Uterus (tissue), 4 donors: ENCODE data around the gene DNM3. TPM values are rescaled to one million over a fixed set of nuclear protein-coding genes. Genes with fewer than 3 reads are reported as not detected.

ENCODE experiments used
- DNase-seq, 2 donors: peaks; one replicate each; pipeline ENCODE4 v3.0.0-alpha.2; 2019 to 2020
- H3K27ac ChIP-seq, 2 donors: fragments of 200-600 bp; sonication (generic); 1 replicate in 1 of 2; 2 replicates in 1 of 2; pipeline ENCODE4 v1.5.1; 2016 to 2018
- H3K27me3 ChIP-seq, 2 donors: fragments of 200-600 bp; sonication (generic); one replicate each; pipeline ENCODE4 v1.5.1; 2018 to 2019; ENCODE audit warnings: control low read depth in 1 of 2
- H3K36me3 ChIP-seq, 2 donors: fragments of 200-600 bp; sonication (generic); one replicate each; pipeline ENCODE4 v1.5.1; 2019; ENCODE audit warnings: control low read depth in 1 of 2
- H3K4me1 ChIP-seq, 2 donors: fragments of 200-600 bp; sonication (generic); one replicate each; pipeline ENCODE4 v1.5.1; 2018 to 2019; ENCODE audit warnings: control low read depth in 1 of 2
- H3K4me3 ChIP-seq, 2 donors: fragments of 200-600 bp; sonication (generic); 1 replicate in 1 of 2; 2 replicates in 1 of 2; pipeline ENCODE4 v1.5.1; 2018 to 2019; ENCODE audit warnings: mild to moderate bottlenecking in 1 of 2
- H3K9me3 ChIP-seq, 2 donors: fragments of 200-600 bp; sonication (generic); one replicate each; pipeline ENCODE4 v1.5.1; 2019; ENCODE audit warnings: control low read depth in 1 of 2
- CTCF ChIP-seq, 4 experiments: fragments of 200-600 bp in 2 of 4; fragments of 450-650 bp in 2 of 4; sonication (generic) in 2 of 4; IDR thresholded peaks; one replicate each; pipeline ENCODE4 v1.5.1; 2016 to 2019; ENCODE audit warnings: antibody characterized with exemption in 4 of 4, mild to moderate bottlenecking in 2 of 4, moderate library complexity in 1 of 4
- POLR2A ChIP-seq, 2 donors: fragments of 450-650 bp; IDR thresholded peaks; one replicate each; pipeline ENCODE4 v1.6.1; 2016; ENCODE audit warnings: antibody characterized with exemption in 2 of 2, mild to moderate bottlenecking in 1 of 2, moderate library complexity in 1 of 2
- intact Hi-C: fragments of 100-400 bp; cut with DNase I; formaldehyde crosslinking; loops from one replicate; pipeline ENCODE4 v1.15.1; 2023; ENCODE audit warnings: low total_unique reads
- total RNA-seq, 4 donors: library from RNA; depleted of rRNA in 3 of 4; stranded (reverse); fragments of >200 nt in 3 of 4; gene quantifications; one replicate each; pipeline versions ENCODE4 v1.1.0 to v1.2.4, GENCODE V29; 2014 to 2023
- donor health status: DM: yes; HTN: yes; CAD: no.

Gene DNM3
- total RNA-seq, 4 donors from 2014 or later, result 4.7 to 49.2 (median 14.6) TPM

GRCh38 chr1:171965777-171966176 lies 124.5 kb downstream of the DNM3 start:
- intact Hi-C loops, result no loop called here

DNA sequence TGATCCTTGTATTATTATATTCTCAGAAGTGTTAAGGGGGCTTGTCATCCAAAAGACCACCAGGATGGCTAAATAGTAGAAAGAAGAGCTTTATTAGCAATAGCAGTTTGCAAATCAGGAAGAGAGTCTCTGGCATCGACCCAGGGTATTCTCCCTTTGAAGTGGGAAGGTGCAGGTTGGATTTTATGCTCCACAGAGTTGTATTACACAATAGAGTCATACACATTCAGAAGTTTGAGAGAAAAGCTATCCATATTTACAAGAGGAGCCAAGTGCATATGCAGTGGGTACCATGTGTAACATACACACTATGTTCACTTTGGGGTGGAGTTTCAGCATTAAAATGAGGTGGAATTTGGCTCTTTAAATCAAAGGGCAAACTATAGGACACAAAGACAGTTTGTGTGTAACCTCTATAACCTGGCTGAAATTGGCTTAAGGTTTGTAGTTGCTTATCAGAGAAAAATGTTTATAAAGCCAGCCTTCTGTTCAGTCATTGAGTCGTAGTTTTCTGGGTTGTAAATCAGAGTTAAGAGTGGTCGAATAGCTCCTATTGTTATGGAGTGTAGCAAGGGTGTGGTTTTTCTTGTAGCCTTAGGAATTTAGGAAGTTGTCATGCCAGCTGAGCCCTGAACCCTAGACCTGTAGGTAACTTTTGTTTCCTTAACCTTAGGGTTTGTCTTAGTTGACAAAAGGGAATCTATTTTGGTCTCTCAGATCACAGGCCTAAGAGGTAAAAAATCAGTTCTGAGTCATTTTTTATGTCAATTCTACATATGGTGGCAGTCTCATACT lies 125.3 kb downstream of the DNM3 start:
- TF ChIP-seq CTCF (IDR thresholded peaks at IDR 0.05), result no peak
- no peak for TF ChIP-seq POLR2A (IDR thresholded peaks at IDR 0.05)
- DNase-seq, result peak in 1 of 2 donors; percentile 40
- Histone ChIP-seq H3K27me3 (no peaks in the 10 kb centered on the region), H3K9me3 (no peaks in the 10 kb centered on the region), H3K27ac (peak overlapping the region in 1 of 2 donors; percentile 56), H3K36me3 (no peaks in the 10 kb centered on the region), H3K4me3 (no peak overlapping the region), H3K4me1 (no peaks in the 10 kb centered on the region)
- intact Hi-C loops, result no loop called here

More at GRCh38 chr1:171965777-171966176, 124.5 kb downstream of the DNM3 start:
- H3K27ac ChIP-seq, result peak overlapping the region in 1 of 2 donors; percentile 56
- DNase-seq, result no peak
- TF ChIP-seq CTCF (IDR thresholded peaks at IDR 0.05) (no peak), POLR2A (IDR thresholded peaks at IDR 0.05) (no peak)
- H3K27me3 ChIP-seq, result no peaks in the 10 kb centered on the region
- no peaks in the 10 kb centered on the region for H3K36me3 ChIP-seq
- no peaks in the 10 kb centered on the region for H3K4me1 ChIP-seq
- H3K4me3 ChIP-seq, result no peak overlapping the region
- no peaks in the 10 kb centered on the region for H3K9me3 ChIP-seq

DNA sequence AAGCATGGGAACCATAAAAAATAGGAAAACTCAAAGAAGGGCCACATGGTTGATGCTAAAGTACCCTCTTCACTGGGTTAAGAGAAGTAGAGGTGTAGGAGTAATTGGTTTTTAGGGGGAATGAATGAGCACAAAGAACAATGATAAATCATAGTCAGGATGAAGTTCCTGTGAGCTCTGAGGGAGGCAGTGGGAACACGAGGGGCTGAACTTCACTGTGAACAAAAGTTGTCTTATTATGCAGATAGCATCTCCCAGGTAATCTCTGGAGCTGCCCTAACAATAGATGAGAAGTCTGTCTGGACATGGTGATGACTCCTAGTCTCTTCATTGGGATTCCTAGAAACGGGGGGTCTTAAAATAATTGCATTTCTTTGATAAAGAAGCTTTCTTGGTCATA lies 127.9 kb downstream of the DNM3 start:
- intact Hi-C loops, result no loop called here
- TF ChIP-seq CTCF (IDR thresholded peaks at IDR 0.05) (no peak), POLR2A (IDR thresholded peaks at IDR 0.05) (no peak)
- no peak for DNase-seq

DNA sequence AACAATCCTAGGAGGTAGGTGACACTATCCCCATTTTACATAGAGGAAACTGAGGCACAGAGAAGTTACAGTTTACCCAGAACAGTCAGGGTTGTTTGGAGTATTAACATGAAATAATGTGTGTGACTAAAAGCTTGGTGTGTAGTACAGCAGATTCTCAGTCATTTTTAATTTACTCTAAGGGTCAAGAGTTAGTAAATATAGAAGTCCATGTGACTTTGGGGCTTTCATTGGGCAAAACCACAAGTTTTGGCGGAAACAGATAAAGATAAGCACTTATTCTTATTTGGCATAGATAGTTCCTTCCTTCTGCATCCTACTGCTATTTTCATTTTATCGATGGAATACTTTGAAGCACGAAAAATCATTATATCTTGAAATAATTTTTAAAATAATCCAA lies 128.5 kb downstream of the DNM3 start:
- H3K27me3 ChIP-seq, result no peaks in the 10 kb centered on the region
- no peak for TF ChIP-seq CTCF (IDR thresholded peaks at IDR 0.05)
- no peak for TF ChIP-seq POLR2A (IDR thresholded peaks at IDR 0.05)
- no peak overlapping the region for H3K4me3 ChIP-seq
- H3K9me3 ChIP-seq, result no peaks in the 10 kb centered on the region
- intact Hi-C loops, result no loop called here
- no peaks in the 10 kb centered on the region for H3K4me1 ChIP-seq
- DNase-seq, result no peak
- no peaks in the 10 kb centered on the region for H3K36me3 ChIP-seq
- H3K27ac ChIP-seq, result no peak overlapping the region

More for the DNA sequence above, 127.9 kb downstream of the DNM3 start:
- H3K4me3 ChIP-seq, result no peak overlapping the region
- H3K27ac ChIP-seq, result no peak overlapping the region
- H3K27me3 ChIP-seq, result no peaks in the 10 kb centered on the region
- H3K36me3 ChIP-seq, result no peaks in the 10 kb centered on the region
- H3K9me3 ChIP-seq, result no peaks in the 10 kb centered on the region
- no peaks in the 10 kb centered on the region for H3K4me1 ChIP-seq

- Histone ChIP-seq H3K36me3 (no peaks in the 10 kb centered on the region), H3K27me3 (no peaks in the 10 kb centered on the region), H3K4me1 (no peaks in the 10 kb centered on the region), H3K9me3 (no peaks in the 10 kb centered on the region), H3K27ac (no peak overlapping the region), H3K4me3 (no peak overlapping the region)
- TF ChIP-seq CTCF (IDR thresholded peaks at IDR 0.05), result no peak
- TF ChIP-seq POLR2A (IDR thresholded peaks at IDR 0.05), result no peak
- no peak for DNase-seq
- intact Hi-C loops, result no loop called here
Observed at GRCh38 chr1:171972846-171973245, 131.5 kb downstream of the DNM3 start.
